Stimulated activated CD8-positive, alpha-beta memory T cell treated with anti-CD3 and anti-CD28 coated beads, Interleukin-12 subunit alpha, Interleukin-12 subunit beta, amount 100 ng/mL, for 1 hour (primary cell): ENCODE data around the gene CRY2.

Experiments
- DNase-seq: peaks from one replicate; pipeline ENCODE4 v3.0.0-alpha.2; 2020; ENCODE audit warnings: low read depth

The CRY2 gene

DNA sequence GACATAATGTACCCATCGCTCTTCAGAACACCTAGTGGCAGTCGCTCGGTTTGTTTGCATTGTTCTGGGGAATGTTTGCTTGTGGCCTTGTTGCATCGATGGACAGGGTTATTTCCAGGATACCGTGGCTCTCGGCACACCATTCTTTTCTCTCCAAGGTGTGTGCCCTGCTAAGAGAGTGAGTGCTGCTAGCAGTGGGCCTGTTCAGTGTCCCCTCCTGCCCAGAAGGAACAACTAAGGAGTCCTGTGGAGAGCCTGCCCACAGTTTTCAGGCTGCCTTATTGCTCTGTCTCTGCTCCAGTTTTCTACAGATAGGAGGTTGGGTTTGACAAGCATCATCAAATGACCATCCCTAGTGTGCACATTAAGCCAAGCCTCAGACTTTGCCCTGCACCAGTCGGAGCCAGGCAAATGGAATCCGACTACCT, 1.4 kb downstream of the CRY2 start:
- DNase-seq: no peak

DNA sequence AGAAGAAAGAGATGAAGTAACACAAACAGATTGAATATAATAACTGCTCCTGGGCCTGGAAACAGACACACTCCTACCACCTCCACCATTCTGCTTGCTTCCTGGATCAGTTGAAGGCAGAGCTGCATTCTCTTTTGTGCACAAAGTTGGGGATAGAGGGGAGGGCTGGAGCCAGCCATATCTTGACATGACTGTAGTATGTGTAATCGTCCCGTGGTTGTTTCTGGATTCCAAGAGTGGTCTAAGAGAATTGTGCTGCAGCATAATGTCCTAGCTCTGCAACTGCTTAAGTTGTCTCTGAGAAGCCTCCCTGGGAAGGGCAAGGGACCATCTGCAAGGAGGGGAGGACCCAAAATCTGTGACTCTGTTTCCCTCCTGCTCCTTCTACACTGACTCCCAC, 3.2 kb downstream of the CRY2 start:
- DNase-seq: no peak

DNA sequence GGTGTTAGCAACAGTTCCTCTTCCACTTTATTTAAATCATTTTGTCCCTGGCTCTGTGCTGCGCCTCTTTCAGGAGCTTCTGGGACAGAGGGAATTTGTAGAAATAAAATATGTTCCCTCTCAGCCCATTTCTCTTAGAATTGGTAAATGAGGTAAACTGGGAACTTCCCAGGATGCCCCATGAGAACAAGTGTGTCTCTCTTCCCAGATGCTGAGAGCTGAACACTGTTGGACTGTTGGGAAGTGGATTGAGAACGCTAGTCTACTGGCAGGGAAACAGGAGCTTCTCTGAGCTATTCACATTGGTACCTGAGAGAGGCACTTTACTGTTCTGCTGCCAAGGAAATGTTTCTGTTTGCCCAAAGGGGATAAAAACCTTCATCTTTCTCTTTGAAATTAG, 4.0 kb downstream of the CRY2 start:
- DNase-seq: no peak

DNA sequence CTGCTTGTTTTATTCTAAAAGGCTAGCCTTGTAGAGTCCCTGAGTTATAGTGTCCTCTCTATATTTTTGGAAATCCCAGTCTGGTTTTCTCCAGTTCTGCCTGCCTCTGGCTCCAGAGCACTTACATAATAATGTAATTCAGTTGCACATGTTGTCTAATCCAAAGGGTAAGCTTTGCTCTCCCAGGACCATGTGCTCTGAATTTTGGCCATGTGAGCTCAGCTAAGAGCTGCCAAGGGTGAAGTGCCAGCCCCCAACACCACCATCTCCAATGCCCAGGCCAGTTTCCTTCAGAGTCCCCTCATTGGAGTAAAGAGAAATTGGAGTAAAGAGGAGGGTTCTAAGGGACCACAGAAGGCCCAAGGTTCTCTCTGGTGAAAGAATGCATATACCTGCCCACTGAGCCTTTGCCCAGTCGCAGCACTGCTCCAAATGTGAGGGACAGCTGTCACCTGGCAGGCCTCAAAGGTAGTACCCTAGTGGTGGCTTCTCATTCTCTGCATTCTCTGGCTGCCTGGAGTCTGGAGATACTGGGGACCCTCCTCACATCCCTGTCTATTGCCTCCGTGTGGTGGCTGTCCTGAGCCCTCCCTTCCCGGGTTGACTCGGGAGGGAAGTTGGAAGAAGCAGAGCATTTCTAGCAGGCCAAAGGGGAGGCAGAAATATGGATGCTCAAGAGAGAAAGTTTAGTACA, 4.9 kb downstream of the CRY2 start:
- DNase-seq: no peak

DNA sequence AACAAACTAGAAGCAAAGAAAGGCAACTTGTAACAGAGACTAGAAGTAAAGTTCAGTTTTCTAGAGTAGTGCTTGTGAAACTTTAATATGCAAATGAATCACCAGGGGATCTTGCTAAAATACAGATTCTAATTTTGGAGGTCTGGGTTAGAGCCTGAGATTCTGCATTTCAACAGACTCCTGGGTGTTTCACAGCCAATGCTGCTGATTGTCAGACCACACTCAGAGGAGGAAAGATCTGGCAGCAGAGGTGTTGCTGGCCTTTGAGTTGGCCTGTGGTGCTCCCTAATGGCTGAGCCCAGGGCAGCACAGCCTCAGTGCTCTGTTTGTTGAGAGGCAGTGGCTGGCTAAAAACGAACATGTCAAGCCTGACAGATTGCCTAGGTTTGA, 5.4 kb downstream of the CRY2 start:
- DNase-seq: no peak

DNA sequence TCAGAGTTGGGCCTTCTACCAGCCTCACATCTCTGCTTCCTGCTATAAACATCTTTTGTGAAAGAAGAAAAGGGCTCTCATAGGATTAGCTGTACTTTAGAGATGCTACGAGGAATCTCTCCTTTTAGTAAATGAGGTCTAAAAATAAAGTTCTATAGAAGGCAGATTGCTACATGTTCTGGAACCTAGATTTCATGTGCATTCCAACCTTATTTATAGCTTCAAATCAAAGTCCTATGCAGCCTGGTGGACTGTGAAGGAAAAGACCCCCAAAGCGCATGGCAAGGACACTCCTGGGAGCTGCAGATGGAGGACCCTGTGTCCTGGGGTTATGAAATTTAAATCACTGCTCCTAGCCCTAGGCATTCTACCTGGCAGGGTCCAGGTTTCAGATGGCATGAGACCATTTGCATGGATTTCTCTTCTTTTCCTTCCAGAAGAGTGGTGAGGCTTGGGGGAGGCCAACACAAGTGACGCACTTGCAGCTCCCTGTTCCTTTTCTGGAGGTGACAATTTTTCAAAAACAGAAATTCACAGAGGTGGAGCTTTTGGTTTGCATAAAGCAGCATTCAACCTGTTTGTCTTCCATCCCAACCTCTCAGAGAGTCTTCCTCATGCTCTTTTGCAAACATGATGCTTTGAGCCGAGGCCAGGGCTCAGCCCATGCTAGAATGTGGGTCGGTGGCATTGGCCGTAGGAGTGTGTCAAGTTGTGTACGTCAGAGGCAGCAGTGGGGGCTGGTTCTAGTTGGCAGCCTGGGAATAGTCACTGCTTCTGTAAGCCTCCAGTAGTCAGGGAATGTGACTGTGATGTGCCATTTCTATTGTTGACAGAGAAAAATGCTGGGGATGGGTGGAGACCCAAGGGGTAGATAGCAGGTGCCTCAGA, 6.3 kb downstream of the CRY2 start:
- DNase-seq: no peak

DNA sequence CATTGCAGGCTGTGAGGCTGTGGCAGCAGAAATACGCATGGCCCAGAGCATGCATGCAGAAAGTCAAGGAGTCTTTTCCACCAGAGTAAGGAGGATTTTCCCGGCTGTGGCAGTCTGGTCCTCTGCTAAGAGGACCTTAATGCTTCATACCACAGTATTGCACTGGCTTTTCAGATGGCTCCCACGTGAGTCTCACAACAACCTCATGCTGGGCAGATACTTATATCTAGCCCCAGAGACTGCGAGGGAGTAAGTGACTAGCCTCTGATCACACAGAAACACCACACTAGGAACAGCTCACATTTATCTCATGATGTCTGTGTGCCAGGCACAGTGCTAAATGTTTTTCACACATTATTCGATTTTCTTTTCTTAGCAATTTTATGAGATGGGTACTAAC, 8.0 kb downstream of the CRY2 start:
- DNase-seq: no peak

DNA sequence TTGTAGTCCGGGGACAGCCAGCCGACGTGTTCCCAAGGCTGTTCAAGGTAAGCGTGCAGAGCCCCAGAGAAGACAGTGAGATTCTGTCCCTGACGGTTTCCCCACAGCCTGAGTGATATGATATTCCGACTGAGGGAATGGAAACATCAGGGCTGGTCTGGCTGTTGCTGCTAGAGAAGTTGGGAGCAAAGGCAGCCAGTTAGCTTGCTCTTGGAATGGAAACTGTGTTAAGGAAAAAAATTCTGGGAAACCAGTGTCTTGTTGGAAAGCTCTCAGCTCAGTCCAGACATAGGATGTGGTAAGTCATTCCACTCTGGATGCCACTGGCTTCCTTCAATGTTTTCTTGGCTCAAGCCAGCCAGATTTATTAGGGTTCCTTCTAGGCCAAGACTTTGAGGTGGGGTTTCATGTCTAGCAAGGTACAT, 8.8 kb downstream of the CRY2 start:
- no peak for DNase-seq

DNA sequence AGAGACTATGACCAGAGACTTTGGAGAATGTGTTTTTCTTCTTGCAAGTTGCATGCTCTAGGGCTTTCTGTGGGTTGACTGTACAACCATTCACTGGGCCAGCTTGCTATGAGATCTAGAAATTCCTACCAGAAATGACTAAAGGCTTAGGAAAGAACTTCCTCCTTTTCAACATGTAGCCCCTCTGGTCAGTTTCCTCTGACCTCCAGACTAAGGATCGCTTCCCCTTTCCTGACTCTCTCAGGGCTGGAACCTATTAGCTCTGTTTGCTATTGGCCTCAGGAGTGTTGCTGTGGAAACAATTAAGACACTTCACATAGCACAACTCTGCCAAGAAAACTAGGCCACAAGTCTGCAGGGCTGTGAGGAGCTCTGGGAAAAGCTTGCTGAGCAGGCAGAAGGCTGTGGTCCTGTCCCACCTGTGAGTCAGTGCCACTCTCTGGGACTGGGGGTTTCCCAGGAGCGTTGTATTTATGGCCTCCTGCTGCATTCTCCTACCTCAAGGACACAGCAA, 10.7 kb downstream of the CRY2 start:
- DNase-seq: no peak

DNA sequence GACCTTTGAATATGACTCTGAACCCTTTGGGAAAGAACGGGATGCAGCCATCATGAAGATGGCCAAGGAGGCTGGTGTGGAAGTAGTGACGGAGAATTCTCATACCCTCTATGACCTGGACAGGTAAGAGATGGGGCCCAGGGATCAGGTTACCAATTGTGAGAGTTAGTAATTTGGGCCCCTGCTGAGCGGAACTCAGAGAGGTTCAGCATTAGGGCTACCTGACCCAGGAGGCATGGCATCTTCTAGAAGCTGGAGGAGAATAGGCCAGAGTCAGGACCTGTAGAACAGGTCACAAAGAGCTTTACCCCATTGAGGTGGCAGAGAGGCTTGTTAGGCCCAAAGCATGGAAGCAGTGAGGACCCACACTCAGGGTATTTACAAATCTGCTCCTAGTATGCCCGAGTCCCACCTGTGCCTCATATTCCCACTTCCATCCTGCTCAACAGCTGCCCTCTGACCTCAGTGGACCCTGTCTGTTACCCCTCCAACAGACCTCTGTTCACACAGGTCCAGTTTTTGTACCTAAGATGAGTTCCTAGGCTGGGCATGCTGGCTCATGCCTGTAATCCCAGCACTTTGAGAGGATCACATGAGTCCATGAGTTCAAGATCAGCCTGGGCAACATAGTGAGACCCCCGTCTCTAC, 11.6 kb downstream of the CRY2 start:
- no peak for DNase-seq

DNA sequence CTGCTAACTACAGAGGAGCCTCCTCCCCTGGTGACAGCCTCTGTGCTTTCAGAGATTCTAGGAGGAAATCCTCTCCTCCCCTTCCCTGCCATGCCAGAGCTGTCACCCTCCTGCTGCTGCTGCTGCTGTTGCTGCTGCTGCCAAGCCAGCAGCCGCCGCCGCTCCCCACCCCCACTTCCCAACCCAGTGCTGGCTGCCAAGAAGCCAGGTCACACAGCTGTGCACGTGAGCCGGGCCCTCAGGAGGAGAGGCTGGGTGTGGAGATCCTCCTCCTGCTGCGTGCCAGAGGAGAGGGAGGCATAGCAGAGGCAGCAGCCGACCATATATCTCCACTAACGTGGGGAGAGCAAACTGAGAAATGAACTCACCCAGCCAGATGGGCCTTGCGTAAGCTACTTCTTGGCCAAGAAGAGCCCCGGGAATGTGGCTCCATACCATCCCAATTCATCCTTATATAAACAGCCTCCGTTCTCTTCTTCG, 12.4 kb downstream of the CRY2 start:
- no peak for DNase-seq

DNA sequence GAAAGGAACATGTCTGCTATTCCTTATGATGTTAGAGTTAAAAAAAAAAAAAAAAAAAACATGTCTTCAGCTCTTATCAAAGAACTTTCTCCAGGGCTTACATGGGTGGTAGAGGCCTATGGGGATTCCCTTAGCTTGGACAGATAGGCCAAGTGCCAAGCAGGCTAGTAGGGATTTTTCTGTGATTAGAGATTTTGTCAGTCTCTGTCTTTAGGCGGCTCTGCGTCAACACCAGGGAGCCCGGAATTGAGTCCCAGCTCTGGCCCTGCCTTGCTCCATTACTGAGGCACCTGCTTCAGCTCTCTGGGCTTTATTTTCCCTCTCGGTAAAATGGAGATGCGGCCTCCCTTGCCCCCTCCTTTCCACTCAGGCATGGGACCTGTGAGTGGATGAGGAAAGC, 13.1 kb downstream of the CRY2 start:
- no peak for DNase-seq

DNA sequence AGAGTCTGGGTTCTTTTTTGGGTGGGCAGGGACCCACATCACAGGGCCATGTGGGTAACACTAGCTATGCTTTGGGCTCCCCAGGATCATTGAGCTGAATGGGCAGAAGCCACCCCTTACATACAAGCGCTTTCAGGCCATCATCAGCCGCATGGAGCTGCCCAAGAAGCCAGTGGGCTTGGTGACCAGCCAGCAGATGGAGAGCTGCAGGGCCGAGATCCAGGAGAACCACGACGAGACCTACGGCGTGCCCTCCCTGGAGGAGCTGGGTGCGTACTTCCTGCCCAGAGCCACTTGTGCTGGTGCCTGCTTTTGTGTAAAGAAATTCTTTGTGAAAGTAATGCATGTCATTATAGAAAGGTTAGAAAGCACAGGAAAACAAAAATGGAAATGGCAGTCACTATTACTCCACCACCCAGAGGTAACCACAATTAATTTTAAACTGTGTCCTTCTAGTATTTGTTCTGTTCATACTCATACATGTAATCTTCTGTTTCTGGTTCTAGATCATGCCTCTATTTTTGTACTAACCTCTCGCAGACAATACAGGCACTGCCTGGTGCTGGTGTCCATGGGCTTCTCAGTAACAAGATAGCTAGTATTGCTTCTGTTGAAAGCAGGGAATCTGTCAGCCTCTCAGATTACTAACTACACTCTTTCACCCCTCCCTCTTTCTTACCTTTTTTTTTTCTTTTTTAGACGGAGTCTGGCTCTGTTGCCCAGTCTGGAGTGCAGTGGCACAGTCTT, 13.7 kb downstream of the CRY2 start:
- DNase-seq: no peak

DNA sequence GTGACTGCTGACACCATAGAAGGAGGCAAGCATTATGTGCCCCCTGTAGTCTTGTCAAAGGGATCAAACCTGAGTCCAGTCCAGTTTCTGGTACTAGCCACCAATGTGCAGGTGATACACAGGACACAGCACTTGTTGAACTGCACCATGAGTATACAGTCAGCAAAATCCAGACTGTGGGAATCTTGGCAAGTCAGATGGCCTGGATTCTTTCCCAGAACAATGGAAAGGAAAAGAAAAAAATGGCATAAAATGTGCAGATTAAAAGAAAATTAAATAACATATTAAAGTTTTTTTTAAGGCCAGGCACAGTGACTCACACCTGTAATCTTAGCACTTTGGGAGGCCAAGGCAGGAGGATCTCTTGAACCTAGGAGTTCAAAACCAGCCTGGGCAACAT, 16.8 kb downstream of the CRY2 start:
- DNase-seq: no peak

DNA sequence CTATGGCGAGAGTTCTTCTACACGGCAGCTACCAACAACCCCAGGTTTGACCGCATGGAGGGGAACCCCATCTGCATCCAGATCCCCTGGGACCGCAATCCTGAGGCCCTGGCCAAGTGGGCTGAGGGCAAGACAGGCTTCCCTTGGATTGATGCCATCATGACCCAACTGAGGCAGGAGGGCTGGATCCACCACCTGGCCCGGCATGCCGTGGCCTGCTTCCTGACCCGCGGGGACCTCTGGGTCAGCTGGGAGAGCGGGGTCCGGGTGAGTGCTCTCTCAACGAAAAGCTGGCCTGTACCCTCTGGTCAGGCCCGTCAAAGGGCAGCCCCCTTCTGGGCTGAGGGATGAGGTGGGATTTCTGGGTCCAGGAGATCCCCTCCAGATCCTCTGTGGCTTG, 22.3 kb downstream of the CRY2 start:
- no peak for DNase-seq

DNA sequence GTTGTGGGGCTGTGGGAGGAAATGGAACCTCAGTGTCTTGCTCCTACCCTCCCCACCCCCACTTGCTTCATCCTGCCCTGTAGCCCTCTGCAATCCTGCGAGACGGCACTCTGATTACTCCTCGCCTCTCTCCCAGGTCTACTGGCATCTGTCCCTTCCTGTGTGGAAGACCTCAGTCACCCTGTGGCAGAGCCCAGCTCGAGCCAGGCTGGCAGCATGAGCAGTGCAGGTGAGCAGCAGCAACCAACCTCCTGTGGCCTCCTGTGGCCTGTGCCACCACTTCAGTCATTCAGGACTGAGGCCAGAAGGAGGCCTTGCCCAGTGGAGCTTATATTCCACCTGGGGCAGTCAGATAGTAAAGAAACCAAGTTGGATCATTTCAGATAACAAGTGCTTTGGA, 23.4 kb downstream of the CRY2 start:
- no peak for DNase-seq

DNA sequence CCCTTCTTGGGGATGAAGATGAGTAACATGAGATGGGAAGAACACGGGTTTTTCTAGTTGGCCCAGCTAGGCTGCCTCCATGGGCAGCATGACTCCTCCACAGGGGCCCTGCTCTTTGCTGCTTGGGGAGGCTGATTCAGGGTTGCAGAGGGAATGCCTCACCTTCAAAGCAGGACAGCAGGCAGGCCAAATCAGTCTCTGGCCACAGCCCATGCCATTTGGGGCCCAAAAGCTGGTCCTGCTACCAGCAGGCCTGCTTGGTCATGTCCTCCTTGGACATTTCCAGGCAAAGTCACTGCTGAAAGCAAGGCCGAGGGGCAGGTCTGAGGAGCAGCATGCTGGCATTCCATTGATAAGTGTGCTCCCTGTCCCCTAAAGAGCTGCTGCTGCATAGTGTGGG, 24.4 kb downstream of the CRY2 start:
- no peak for DNase-seq

DNA sequence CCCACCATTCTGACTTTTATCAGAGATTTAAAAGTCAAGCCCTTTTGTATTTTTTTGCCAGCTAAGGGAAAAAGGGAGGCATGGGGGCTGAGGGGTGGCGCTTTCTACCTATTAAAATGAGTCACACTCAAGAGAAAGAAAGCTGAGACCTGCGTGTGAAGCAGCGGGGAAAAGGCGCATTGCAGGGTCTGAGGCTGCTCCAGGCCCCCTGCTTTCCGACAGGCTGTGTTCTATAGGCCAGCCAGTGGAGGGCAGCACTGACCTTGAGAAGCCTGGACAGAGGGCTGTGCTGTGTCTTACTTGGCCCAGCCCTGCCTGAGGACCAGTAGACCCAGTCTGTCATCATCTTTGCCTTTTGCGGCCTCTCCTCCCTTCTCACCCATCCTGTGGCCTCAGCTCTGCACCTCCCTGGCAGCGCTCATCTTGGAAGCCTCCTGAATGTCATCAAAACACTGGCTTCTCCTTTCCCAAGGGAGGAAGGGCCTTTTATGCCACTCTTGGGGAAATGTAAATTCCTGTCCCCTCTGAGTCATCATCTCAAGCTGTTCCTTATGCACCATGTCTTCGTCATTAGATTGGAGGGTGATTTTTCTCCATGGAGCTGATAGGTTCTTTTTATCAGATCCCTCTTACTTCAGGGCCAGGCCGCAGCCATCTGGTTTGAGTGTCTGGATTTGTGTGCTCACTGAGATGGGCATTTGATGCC, 25.5 kb downstream of the CRY2 start:
- no peak for DNase-seq

DNA sequence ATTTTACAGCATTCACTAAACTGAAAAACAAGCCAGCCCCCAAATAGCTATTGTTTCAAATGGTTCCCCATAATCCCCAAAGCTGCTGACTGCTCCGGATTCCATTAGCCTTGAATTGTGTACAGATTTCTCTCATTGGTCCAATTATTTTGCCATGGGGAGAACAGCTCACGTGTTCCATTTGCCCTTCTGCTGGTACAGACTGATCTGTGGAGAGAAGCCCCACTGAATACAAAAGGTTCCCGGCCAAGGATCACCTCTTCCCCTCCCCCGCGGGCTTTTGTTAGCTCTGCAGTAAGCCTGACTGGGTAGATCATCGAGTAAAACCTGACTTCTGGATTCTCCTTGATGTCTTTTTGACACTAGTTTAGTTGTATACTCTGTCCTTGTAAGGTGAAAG, 29.1 kb downstream of the CRY2 start:
- DNase-seq: no peak

DNA sequence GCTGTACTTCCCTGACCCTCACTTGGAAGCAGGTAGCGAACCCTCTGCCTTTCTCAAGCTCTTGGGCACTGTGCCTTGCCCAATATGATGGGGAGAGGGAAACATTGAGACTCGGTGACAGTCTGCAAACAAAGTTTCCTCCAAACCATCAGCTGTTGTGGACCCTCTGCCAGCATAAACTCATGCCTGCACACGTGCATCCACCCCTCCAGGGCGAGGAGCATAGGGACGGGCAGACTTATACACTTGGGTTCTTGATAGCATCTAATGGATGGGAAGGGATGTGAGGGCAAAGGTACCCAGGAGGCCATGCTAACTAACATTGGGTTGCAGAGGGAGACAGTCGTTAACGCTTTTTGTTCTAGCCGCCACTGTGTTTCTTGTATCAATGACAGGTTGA, 29.9 kb downstream of the CRY2 start:
- no peak for DNase-seq

DNA sequence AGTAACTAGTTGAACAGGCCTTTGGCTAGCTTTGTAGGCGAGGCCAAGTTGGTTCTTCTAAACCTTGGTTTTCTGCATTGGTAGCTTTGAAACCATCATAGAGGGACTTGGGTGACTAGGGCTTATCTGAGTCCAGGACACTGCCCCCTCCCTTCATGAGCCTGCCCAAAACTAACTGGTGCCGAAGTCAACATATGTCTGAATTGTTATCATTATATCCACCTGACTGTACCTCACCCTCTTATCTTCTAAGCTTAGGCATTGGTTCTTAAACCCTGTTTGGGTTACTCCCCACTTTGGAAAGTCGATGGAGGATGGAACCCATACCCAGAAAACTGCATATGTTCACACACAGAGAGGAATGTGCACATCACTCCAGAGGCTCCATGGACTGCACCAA, 30.6 kb downstream of the CRY2 start:
- no peak for DNase-seq
